Heart right ventricle (tissue), 16 donors: ENCODE data around the gene TNS1. TPM values are rescaled to one million over a fixed set of nuclear protein-coding genes. Genes with fewer than 3 reads are reported as not detected.
"Not testable (repeated sequence)": the region's sequence is repeated elsewhere in the genome, so short reads cannot be mapped to it uniquely, and the experiment has no call there.

Source experiments
- ATAC-seq, 8 donors: fragments of 200-7000 bp; cut with Tn5 transposase; one replicate each; pipeline ENCODE4 v1.9.1; 2020; ENCODE audit warnings: mild to moderate bottlenecking in 8 of 8, moderate library complexity in 8 of 8, moderate number of reproducible peaks in 1 of 8
- DNase-seq, 2 donors: peaks; one replicate each; pipeline ENCODE4 v3.0.0-alpha.2; 2020
- H3K27ac ChIP-seq, 10 donors: fragments of 200-600 bp; sonication (generic) in 2 of 10; one replicate each; pipeline versions ENCODE4 v1.5.0 to v1.8.0; 2020 to 2022; ENCODE audit warnings: mild to moderate bottlenecking in 3 of 10
- H3K27me3 ChIP-seq, 7 donors: fragments of 200-600 bp; one replicate each; pipeline ENCODE4 v1.8.0; 2021 to 2022; ENCODE audit warnings: mild to moderate bottlenecking in 2 of 7
- H3K36me3 ChIP-seq, 9 donors: fragments of 200-600 bp; sonication (generic) in 1 of 9; one replicate each; pipeline versions ENCODE4 v1.5.0 to v1.8.0; 2020 to 2022; ENCODE audit warnings: mild to moderate bottlenecking in 2 of 9
- H3K4me1 ChIP-seq, 9 donors: fragments of 200-600 bp; sonication (generic) in 1 of 9; one replicate each; pipeline versions ENCODE4 v1.5.0 to v1.8.0; 2020 to 2022; ENCODE audit warnings: mild to moderate bottlenecking in 4 of 9
- H3K4me3 ChIP-seq, 10 donors: fragments of 200-600 bp; sonication (generic) in 2 of 10; one replicate each; pipeline versions ENCODE4 v1.5.0 to v1.8.0; 2020 to 2022; ENCODE audit warnings: mild to moderate bottlenecking in 7 of 10, moderate library complexity in 2 of 10
- H3K9me3 ChIP-seq, 11 donors: fragments of 200-600 bp in 10 of 11; sonication (generic) in 2 of 11; one replicate each; pipeline versions ENCODE4 v1.5.0 to v1.8.0; 2013 to 2022; ENCODE audit warnings: mild to moderate bottlenecking in 2 of 11, control low read depth in 1 of 11, moderate library complexity in 1 of 11
- CTCF ChIP-seq, 9 donors: fragments of 200-600 bp; sonication (generic) in 2 of 9; IDR thresholded peaks; one replicate each; pipeline versions ENCODE4 v1.5.0 to v1.8.0; 2021 to 2022; ENCODE audit warnings: antibody characterized with exemption in 9 of 9, mild to moderate bottlenecking in 5 of 9, moderate library complexity in 1 of 9
- WGBS, 2 donors: extraction: QIAGEN DNeasy Blood & Tissue Kit; methylation state at CpG; one replicate each; pipeline ENCODE4 v1.1.7; 2013; ENCODE audit warnings: inconsistent platforms in 1 of 2; 5-methylcytosine and 5-hydroxymethylcytosine counted together
- intact Hi-C, 10 donors: fragments of 100-400 bp; cut with DNase I; formaldehyde crosslinking; loops; one replicate each; pipeline versions ENCODE4 v1.11.1 to v1.14.2; 2022
- polyA plus RNA-seq, 2 donors: library from polyadenylated mRNA; stranded (reverse); fragments of 200-250 nt; gene quantifications; one replicate each; pipeline ENCODE4 v1.2.3, GENCODE V29; 2013
- total RNA-seq, 10 donors: library from RNA; stranded (reverse); fragmentation: NEBNext Ultra II Directional in 3 of 10; extraction: Animal tissue kit (Norgen Biotek cat#: 25700) in 3 of 10; gene quantifications; one replicate each; pipeline versions ENCODE4 v1.2.1 to v1.2.4, GENCODE V29; 2021 to 2023
- donor health status: Arrhythmogenic right ventricular cardiomyopathy.
- donor health status: ischemic (EF 13 %, LVEDD 7.1; RV severe dilation, severe dysfunction).
- donor health status: healthy with polysubstance abuse.
- donor health status: DM: no; HTN: yes; CAD: no.
- donor health status: DM: no; HTN: no; CAD: no.
- donor health status: ischemic (EF 25% LVEDD 6.9; RV normal size, moderate dysfunction).
- donor health status: ischemic (EF 25% LVEDD 5.7; RV mildly dilated, moderate dysfunction).
- donor health status: healthy.
- donor health status: DM: yes; HTN: yes; CAD: no.
- donor health status: Ischemic cardiomyopathy.
- donor health status: ischemic (EF 35%, LVEDD 5.7; RV mildly dilated, moderate dysfunction).
- donor health status: nonischemic (EF 11% LVEDD 7.7; RV severe dilation, severe dysfunction).
- donor health status: DM: yes; HTN: yes; CAD: no.
- donor health status: PGD.
- donor health status: ischemic (EF 29% LVEDD 5.4; RV normal size, mild dysfunction).
- donor health status: nonischemic (EF 23%, LVEDD 6.1; RV moderate dilation, normal function).

TNS1 gene
- total and polyA plus RNA-seq, 12 donors = 64.6 to 844 (median 731) TPM

- Histone ChIP-seq H3K9me3 (no peaks in the 10 kb centered on the region), H3K27ac (peak overlapping the region in 6 of 10 donors; percentile 0 to 96 (median 72)), H3K36me3 (peaks cover 15 to 97% (median 85%) of the 10 kb centered on the region in 9 donors), H3K27me3 (no peaks in the 10 kb centered on the region), H3K4me3 (no peak overlapping the region), H3K4me1 (peaks cover 30 to 94% (median 73%) of the 10 kb centered on the region in 9 donors)
- no peak for TF ChIP-seq CTCF (IDR thresholded peaks at IDR 0.05)
- 93 to 97% methylated on average over 6 of the region's 6 CpGs for WGBS, 2 donors
- DNase-seq = no peak
- intact Hi-C loops = no loop called here
- ATAC-seq = no peak
Measured at GRCh38 chr2:217813828-217814227, 189.0 kb downstream of the TNS1 start.

- Histone ChIP-seq H3K27ac (peak overlapping the region in 5 of 10 donors; percentile 0 to 76 (median 57)), H3K36me3 (peaks cover 14 to 97% (median 86%) of the 10 kb centered on the region in 9 donors), H3K4me3 (no peak overlapping the region), H3K9me3 (no peaks in the 10 kb centered on the region), H3K27me3 (no peaks in the 10 kb centered on the region), H3K4me1 (peaks cover 29 to 94% (median 76%) of the 10 kb centered on the region in 9 donors)
- ATAC-seq (peak in 2 of 8 donors; percentile 37 to 54), DNase-seq (no peak)
- 61 to 65% methylated on average over 6 of the region's 6 CpGs for WGBS, 2 donors
- intact Hi-C loops = no loop called here
- no peak for TF ChIP-seq CTCF (IDR thresholded peaks at IDR 0.05)
Measured at GRCh38 chr2:217812170-217812569, 190.6 kb downstream of the TNS1 start.

GRCh38 chr2:217810260-217810659 lies 192.5 kb downstream of the TNS1 start:
- DNase-seq (no peak), ATAC-seq (peak in 2 of 8 donors; percentile 39 to 42)
- intact Hi-C loops = no loop called here
- peaks cover 12 to 91% (median 71%) of the 10 kb centered on the region in 9 donors for H3K4me1 ChIP-seq
- peaks cover 14 to 93% (median 85%) of the 10 kb centered on the region in 9 donors for H3K36me3 ChIP-seq
- peak overlapping the region in 2 of 10 donors; percentile 8 to 45 for H3K27ac ChIP-seq
- no peak overlapping the region for H3K4me3 ChIP-seq
- 71 to 78% methylated on average over 7 of the region's 7 CpGs for WGBS, 2 donors
- no peaks in the 10 kb centered on the region for H3K9me3 ChIP-seq
- H3K27me3 ChIP-seq = no peaks in the 10 kb centered on the region
- TF ChIP-seq CTCF (IDR thresholded peaks at IDR 0.05) = no peak

GRCh38 chr2:217809736-217810135 lies 193.1 kb downstream of the TNS1 start:
- DNase-seq = no peak
- Histone ChIP-seq H3K9me3 (no peaks in the 10 kb centered on the region), H3K4me1 (peaks cover 12 to 91% (median 67%) of the 10 kb centered on the region in 9 donors), H3K4me3 (no peak overlapping the region), H3K36me3 (peaks cover 14 to 92% (median 80%) of the 10 kb centered on the region in 9 donors), H3K27ac (peak overlapping the region in 2 of 10 donors; percentile 8 to 45), H3K27me3 (no peaks in the 10 kb centered on the region)
- intact Hi-C loops = loop anchor here in 3 of 10 donors (5.0 to 10.0 kb wide), 3 partner anchors 45 to 68 kb away; no protein-coding TSS in a partner anchor
- WGBS, 2 donors = 85 to 92% methylated on average over 7 of the region's 7 CpGs
- ATAC-seq = no peak
- no peak for TF ChIP-seq CTCF (IDR thresholded peaks at IDR 0.05)

- Histone ChIP-seq H3K4me1 (peaks cover 12 to 90% (median 60%) of the 10 kb centered on the region in 9 donors), H3K36me3 (peaks cover 14 to 92% (median 80%) of the 10 kb centered on the region in 9 donors), H3K27ac (peak overlapping the region in 1 of 10 donors; percentile 14)
- H3K4me3 ChIP-seq, H3K27me3 ChIP-seq, DNase-seq, H3K9me3 ChIP-seq, ATAC-seq: not testable (repeated sequence)
- intact Hi-C loops = loop anchor here in 3 of 10 donors (5.0 to 10.0 kb wide), 3 partner anchors 46 to 68 kb away; no protein-coding TSS in a partner anchor
- WGBS, 2 donors = 69 to 89% methylated on average over 3 of the region's 3 CpGs
Measured at GRCh38 chr2:217808967-217809366, 193.8 kb downstream of the TNS1 start.
